HG03066 (cell line): Measurements from ENCODE around the gene CCDC187.
"Not testable (repeated sequence)": the region's sequence is repeated elsewhere in the genome, so short reads cannot be mapped to it uniquely, and the experiment has no call there.

Experiments
- ATAC-seq: cut with Tn5 transposase; IDR thresholded peaks from one replicate; pipeline ENCODE4 v1.9.1; 2021; ENCODE audit warnings: low read depth; ENCODE audit not compliant: unreplicated experiment

CCDC187 gene

DNA sequence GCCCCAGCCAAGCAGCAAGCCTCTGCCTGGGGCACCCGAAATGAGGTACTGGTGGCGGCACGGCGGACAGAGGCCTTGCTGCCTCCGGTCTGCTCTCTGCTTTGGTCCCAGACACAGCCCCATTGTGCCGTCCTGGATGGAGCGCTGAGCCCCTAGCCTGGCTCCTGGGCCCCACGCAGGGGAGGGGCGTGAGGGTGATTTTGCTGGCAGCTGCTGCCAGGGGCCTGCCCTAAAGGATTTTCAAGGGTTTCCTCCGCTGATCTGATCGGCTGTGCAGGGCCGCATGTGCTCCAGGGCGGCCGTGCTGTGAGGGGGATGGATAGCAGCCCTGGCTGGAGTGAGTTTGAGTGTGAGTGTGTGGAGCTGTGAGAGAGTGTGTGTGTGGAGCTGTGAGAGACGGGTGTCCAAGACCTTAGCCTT is 24.7 kb upstream of the CCDC187 start:
- ATAC-seq = no peak

DNA sequence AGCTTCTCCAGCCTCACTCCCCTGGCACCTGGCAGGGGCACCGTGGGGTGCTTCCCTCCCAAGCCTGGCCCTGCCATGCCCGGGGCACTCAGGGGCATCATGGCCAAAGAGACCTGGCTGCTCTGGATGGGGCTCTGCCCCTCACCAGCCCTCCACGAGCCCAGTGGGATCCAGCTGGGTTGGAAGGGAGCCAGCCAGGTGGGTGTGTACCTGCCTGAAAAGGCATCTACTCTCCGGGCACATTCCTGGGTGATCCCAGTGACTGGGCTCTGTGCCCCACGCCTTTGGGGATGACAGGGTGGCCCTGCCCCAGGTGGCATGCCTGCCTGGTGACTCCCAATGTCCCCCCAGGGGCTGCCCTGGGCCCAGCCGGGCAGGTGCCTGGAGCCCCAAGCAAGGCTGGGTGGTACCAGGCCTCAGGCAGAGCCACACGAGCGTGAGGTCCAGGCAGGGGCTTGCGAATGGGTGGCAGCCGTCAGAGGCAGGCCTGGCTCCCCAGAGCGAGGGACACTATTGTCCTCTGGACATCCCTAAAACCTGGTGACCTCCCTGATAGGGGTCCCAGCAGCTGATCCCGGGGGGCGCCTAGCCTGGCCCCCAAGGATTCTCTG is 24.2 kb upstream of the CCDC187 start:
- ATAC-seq = no peak

DNA sequence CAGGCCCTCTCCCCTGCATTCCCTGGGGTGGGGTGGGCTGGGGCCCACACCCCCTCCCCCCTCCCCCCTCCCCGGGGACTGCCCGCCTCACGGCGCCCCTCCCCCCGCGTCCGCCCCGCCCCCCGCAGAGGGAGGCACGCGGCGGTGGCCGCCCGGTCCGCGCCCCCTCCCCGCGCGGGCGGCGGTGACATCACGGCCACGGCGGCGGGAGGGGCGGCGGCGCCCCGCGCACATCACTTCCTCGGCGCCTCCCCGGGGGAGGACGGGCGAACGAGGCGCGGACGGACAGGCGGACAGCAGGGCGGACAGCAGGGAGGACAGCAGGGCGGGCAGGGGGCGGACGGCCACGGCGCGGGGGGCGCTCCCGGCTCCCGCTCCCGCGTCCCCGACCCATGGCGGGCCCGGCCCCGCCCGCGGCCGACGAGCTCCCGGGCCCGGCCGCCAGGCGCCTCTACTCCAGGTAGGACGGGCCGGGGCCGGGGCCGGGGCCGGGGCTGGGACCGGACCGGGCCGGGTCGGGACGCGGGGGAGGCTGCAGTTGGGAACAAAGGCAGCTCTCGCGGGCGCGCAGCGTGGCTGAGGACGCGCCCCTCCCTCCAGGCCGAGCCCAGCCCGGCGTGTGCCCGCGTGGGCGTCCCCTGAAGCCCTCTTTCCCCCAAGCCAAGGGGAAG is 23.5 kb upstream of the CCDC187 start, which contains the start of gene GPSM1:
GPSM1 (plus strand) TSS at position 236 of the 671 bp plus-strand sequence; CDS start at position 393, 157 bp downstream.
- ATAC-seq = no peak

DNA sequence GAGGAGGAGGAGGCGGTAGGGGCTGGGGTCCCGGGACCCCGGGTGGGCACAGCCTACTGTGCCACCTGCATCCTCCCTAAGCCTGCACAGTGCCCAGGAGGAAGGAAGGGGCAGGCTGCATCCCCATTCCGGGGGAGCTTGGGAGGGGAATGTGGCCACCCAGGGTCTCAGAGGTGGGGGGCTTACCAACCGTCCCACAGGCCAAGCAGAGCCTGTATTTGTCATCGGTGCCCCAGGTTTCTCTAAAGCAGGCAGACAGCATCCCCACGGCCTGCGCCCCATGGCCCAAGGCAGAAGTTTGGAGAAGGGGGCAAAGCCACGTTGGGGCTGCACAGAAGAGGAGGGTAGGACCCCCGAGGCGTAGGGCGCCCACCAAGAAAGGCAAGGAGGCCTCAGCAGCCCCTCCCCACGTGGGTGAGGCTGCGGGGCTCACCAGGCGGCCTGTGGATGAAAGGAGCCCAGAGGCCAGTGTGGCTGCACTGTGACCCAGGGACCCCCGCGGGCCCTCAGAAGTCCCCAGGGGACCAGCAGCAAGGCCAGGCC is 22.9 kb upstream of the CCDC187 start:
- no peak for ATAC-seq

DNA sequence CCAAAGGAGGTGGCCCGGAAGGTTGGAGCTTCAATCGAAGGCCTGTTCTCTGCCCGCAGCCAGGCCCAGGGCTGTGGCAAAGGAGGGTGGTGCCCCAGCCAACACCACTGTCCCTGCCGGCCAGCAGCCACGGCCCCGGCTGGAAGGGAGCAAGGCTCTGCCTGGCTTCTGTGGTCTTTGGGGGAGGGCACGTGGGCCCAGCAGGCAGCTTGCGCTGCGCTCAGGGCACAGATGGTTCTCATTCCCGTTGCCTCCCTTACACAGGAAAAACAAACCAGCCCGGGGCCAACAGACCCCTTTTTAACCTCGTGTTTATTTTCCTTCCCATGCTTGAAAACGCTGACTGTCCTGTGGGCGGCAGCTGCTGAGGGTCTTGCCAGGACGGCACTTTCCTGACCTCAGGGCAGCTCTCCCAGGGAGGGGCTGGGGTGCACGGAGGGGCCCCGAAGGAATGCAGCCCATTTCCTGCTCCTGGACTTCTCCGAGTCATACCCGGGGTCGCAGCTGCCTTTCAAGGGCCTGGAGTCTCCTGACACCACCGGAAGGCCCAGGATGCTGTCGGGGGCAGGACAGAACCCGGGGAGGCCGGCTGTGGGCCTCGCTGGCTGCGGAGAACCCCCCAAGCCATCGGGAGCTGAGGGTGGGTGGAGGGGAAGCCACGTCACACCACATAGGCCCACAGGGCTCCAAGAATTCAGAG is 22.3 kb upstream of the CCDC187 start:
- no peak for ATAC-seq

DNA sequence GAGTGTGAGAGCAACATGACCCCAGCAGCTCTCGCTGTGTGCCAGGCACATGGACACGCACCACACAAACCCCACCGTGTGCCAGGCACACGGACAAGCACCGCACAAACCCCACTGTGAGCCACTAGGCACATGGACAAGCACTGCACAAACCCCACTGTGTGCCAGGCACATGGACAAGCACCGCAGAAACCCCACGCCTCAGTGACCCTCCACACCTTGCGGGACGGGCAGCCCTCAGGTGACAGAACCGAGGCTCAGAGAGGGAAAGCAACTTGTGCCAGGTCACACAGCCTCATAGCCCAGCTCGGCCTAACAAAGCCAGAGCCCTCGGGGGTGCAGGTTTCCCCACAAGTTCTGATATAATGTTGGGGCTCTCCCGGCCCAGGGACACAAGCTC is 21.5 kb upstream of the CCDC187 start:
- no peak for ATAC-seq

DNA sequence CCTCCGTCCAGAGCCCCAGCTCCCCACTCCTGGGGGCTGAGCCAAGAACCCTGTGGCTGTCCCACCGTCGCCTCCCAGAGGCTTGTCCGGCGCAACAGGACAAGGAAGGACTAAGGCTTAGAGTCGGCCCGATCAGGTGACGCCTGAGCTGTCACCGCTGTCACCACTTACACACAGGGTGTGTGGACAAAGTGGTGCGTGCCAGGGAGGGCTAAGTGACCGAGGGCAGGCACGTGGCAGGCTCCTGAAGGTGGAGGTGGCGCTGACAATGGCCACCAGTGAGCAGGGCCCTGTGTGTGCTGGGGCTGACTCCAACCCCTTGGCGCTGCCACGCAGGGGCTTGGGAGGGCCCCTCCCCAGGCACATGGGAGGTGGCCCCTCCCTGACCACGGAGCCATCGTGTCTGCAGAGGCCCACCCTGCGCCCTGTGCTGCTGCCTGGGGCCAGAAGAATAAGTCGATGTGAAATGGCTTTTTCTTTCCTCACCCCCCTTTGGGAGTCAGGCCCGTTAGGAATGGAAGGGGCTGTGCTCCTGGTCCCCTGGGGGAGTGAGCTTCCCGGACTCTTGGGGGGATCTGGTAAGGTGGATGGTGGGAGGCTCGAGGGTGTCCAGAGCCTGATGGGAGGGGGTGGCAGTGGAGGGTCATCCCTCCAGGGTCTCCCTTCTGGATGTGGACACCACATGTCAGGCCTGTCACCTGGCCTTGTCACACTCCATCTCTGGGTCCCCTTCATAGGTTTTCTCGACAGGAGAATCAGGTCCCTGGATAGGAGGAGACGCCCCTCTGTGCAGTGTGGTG is 20.8 kb upstream of the CCDC187 start:
- ATAC-seq = no peak

DNA sequence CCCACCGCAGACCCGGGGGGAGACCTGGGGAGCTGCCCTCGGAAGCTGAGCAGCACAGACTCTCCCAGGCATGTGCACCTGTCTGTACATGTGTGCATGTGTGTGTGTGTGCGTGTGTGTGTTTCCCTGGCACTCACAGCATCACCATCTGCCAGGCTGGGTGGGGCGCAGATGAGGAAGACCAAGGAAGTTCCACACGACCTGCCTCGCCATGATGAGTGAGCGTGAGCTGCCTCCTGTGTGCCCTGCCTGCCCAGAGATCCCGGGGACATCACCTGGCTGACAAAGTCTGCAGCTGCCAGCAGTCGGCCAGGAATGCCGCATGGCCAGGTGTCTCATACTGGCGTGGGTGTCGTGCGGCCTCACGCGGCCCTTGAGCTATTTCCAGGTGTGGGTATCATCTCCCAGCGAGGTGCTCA is 19.5 kb upstream of the CCDC187 start:
- ATAC-seq = no peak

DNA sequence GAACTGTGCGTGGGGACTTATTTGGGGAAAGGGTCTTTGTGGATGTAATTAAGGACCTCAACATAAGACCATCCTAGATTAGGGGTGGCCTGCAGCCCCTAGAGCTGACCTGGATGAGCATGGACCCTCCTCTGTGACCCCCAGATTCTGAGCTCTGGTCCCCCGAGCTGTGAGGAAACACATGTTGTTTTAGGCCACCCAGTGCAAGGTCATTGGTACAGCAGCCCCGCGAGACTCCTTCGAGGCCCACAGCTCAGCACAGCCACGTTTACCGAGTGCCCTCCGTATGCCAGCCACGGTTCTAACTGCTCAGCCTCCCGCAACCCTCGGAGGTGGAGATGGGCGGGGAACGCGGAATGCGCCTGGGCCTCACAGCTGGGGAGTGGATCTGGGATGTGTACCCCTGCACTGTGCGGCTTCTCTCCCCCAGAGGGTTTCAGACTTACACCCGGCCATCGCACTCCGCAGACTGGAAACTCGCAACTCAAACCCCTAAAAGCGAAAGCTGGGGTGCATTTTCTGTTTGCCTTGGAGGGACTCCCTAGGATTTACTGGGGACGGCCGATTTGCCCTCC is 18.9 kb upstream of the CCDC187 start:
- no peak for ATAC-seq

DNA sequence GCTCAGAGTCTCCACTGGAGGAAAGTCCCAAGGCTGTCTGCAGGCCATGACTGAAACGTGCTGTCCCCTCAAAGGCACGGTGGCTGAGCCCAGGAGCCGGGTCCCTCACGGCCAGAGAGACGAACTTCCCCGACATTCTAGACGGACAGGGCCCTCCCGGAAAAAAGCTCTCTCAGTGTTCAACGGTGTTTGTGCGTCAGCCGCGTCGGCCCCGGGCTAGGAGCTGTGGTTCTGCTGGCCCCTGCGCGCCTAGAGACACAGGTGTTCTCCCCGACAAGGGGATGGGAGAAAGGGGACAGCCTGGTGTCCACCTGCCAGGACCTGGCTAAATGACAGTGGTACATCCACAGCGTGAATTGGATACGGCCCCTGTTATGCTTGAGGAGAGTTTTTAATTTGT is 17.7 kb upstream of the CCDC187 start:
- no peak for ATAC-seq

DNA sequence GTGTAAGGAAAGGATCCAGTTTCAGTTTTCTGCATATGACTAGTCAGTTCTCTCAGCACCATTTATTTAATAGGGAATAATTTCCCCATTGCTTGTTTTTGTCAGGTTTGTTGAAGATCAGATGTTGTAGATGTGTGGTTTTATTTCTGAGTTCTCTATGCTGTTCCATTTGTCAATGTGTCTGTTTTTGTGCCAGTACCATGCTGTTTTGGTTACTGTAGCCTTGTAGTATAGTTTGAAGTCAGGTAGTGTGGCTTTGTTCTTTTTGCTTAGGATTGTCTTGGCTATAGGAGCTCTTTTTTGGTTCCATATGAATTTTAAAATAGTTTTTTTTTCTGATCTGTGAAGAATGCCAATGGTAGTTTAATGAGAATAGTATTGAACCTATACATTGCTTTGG is 17.1 kb upstream of the CCDC187 start:
- ATAC-seq = not testable (repeated sequence)

DNA sequence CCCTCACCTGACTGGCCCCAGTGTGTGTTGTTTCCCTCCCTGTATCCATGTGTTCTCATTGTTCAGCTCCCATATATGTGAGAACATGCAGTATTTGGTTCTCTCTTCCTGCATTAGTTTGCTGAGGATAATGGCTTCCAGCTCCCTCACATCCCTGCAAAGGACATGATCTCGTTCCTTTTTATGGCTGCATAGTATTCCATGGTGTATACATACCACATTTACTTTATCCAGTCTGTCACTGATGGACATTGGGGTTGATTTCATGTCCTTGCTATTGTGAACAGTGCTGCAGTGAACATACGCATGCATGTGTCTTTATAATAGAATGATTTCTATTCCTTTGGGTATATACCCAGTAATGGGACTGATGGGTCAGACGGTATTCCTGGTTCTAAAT is 16.1 kb upstream of the CCDC187 start:
- not testable (repeated sequence) for ATAC-seq

DNA sequence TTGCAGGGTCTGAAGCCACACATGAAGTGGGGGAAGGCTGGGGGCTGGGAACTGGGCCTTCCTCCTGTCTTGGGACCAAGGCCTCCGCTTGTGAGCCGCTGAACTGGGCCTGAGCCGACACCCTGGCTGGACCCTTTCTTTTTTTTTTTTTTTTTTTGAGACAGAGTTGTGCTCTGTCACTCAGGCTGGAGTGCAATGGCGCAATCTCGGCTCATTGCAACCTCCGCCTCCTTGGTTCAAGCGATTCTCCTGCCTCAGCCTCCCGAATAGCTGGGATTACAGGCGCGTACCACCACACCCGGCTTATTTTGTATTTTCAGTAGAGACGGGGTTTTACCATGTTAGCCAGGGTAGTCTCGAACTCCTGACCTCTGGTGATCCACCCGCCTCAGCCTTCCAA is 15.3 kb upstream of the CCDC187 start:
- ATAC-seq = not testable (repeated sequence)

DNA sequence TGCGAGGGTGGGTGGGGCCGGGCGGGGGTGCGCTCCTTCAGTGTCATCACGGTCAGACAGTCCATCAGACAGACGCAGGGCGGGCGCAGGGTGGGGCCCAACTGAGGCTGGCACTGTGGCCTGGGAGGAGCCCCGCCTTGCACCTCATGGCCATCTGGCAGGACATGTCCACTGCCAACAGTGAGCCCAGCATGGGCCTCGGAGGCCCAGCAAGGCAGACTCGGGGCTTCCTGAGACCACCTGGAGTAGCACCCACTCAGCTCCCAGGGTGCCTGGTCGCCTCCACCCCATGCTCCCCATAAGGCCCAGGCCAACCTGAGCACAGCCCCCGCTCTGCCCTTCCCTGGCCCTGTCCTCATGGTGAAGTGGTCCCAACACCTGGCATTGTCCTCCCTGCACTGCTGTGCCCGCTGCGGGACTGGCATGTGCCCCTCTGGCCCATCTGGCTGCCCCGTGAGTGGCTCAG is 14.9 kb upstream of the CCDC187 start:
- ATAC-seq = no peak

DNA sequence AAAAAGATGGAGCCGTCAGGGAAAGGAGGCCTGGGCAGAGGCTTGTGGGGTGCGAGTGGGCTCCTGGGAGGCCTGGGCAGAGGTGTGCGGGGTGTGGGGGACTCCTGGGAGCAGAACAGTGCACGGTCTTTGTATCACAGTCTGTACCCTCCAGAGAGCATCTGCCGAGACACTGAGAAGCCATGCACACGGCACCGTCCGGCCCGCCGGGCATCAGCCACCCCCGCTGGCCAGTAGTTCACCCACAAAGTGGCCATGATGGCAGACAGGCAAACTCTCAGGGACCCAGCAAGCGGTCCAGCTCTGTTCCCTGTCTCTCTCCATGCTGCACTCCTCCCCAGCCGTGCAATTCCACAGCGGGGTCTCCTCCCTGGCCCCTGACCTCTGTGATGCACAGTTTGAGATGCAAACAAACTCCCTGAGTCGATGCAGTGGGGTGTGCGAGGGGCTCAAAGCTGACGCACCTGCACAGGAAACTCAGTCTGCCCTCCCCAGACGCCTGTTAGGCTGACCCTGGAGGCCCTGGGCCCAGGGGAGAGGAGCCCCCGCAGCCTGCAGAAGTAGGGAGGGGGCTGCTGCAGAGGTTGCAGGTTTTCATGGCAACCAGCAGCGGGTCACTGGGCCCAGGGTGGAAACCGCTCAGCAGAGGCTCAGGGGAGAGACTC is 14.3 kb upstream of the CCDC187 start:
- no peak for ATAC-seq

DNA sequence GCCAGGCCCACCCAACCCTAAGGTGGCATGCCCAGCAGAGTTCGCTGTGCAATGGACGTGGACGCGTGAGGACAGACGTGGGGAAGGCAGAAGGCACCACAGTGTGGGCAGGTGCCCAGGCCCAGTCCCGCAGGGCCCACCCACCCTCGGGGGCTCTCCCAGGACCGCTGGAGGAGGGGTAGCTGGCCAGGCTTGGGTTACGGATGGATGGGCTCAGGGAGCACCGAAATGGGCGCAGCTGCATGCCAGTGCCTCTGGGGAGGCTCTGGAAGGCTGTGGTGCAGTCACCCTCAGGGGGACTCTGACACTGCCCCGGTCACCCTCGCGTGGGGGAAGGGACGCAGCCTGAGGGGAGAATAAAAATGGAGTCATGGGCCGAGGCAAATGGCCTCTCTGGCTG is 13.8 kb upstream of the CCDC187 start:
- no peak for ATAC-seq

DNA sequence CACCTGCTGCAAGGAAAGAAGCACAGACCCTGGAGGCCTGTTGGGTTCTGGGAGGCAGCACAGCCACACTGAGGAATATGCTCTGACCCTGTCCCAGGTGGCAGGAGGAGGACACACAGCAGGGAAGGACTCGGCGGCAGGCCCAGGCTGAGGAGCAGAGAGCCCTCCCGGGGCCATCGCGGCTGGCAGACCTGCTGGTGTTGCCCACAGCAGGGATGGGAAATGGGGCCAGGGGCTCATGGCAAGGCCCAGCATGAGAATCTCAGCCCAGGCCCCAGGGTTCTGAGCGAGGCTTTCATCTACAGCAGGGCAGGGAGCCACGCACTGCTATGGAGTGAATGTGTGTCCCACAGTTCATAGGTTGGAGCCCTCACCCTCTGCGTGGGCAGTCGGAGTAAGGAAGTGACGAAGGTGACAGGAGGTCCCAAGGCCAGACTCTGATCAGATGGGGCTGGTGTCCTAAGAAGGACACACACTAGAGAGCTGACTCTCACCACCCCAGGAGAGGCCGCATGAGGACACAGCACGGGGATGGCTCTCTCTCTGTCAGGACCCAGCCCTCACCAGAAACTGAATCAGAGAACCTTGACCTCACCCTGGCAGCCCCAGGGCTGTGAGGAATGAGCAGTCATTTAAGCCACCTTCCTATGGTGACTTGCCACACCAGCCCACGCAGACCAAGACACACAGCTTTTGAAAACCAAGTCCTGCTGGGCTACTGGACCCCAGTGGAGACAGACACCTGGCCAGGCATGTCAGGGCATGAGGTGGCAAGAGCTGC is 13.2 kb upstream of the CCDC187 start:
- ATAC-seq = no peak

DNA sequence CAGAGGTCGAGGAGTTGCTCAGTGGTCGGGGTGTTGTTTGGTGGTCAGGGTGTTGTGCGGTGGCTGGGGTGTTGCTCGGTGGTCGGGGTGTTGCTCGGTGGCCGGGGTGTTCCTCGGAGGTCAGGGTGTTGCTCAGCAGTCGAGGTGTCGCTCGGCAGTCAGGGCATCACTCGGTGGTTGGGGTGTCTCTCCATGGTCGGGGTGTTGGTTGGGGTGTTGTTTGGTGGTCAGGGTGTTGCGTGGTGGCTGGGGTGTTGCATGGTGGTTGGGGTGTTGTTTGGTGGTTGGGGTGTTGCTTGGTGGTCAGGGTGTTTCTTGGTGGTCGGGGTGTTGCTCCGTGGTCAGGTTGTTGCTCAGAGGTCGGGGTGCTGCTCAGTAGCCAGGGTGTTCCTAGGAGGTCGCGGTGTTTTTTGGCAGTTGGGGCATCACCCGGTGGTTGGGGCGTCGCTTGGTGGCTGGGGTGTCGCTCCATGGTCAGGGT is 12.4 kb upstream of the CCDC187 start:
- ATAC-seq = no peak

DNA sequence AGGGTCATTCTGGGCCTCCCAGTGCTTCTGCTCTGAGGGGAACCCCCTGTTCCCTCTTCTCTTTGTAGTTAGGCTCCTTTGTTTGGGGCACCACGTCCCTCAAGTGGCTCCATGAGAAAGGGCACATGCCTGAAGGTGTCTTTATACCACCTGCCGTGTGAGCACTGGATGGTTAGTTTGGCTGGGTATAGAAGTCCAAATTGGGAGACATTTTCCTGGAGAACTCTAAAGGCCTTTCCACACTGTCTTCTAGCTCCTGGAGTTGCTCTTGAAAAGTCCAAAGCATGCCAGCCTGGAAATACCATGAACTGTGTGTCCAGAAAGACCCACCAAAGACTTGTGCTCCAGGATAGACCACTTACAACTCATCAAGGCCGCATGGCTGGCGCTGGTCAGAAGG is 11.1 kb upstream of the CCDC187 start:
- ATAC-seq = no peak
